Prostate gland (tissue), 2 donors: ENCODE data around the gene CAPN13. TPM values are rescaled to one million over a fixed set of nuclear protein-coding genes. Genes with fewer than 3 reads are reported as not detected.

ENCODE experiments used
- DNase-seq: peaks from one replicate; pipeline ENCODE4 v3.0.0-alpha.2; 2019; ENCODE audit warnings: low spot score
- H3K27ac ChIP-seq, 2 donors: fragments of 200-600 bp; sonication (generic); 2 replicates each; pipeline ENCODE4 v1.5.1; 2017 to 2019
- H3K27me3 ChIP-seq: fragments of 200-600 bp; sonication (generic); replicated peaks from 2 replicates; pipeline ENCODE4 v1.5.1; 2019; ENCODE audit not compliant: insufficient read depth
- H3K36me3 ChIP-seq, 2 donors: fragments of 200-600 bp; sonication (generic); 1 replicate in 1 of 2; 2 replicates in 1 of 2; pipeline versions ENCODE4 v1.5.1 to v1.8.1; 2017 to 2019
- H3K4me1 ChIP-seq: fragments of 200-600 bp; sonication (generic); replicated peaks from 2 replicates; pipeline ENCODE4 v1.5.1; 2019
- H3K4me3 ChIP-seq, 2 donors: fragments of 200-600 bp; sonication (generic); 2 replicates each; pipeline ENCODE4 v1.5.1; 2017 to 2019
- H3K9me3 ChIP-seq: fragments of 200-600 bp; sonication (generic); 2 replicates; pipeline ENCODE4 v1.5.1; 2017
- POLR2A ChIP-seq: fragments of 450-650 bp; IDR thresholded peaks from one replicate; pipeline ENCODE4 v1.6.1; 2016; ENCODE audit warnings: antibody characterized with exemption, mild to moderate bottlenecking
- POLR2AphosphoS5 ChIP-seq: sonication (generic); formaldehyde crosslinking; IDR thresholded peaks from one replicate; pipeline ENCODE4 v1.6.1; 2017; ENCODE audit warnings: antibody characterized with exemption
- WGBS: methylation state at CpG from one replicate; pipeline ENCODE4 v1.1.5; 2018; 5-methylcytosine and 5-hydroxymethylcytosine counted together
- intact Hi-C: fragments of 100-400 bp; cut with DNase I; formaldehyde crosslinking; loops from one replicate; pipeline ENCODE4 v1.14.2; 2022
- total RNA-seq, 2 donors: library from RNA; depleted of rRNA; stranded (reverse); fragments of >200 nt; gene quantifications; one replicate each; pipeline ENCODE4 v1.1.0, GENCODE V29; 2016
- TF ChIP-seq, protein P1 (sequence below), 4 experiments: fragments of 200-600 bp in 2 of 4; fragments of 450-650 bp in 2 of 4; sonication (generic) in 2 of 4; IDR thresholded peaks; 1 replicate in 3 of 4; 2 replicates in 1 of 4; pipeline ENCODE4 v1.5.1; 2016 to 2019; ENCODE audit warnings: antibody characterized with exemption in 4 of 4, mild to moderate bottlenecking in 2 of 4, moderate library complexity in 2 of 4

The CAPN13 gene
- total RNA-seq, 2 donors from 2014 or later: 2.0 to 5.7 TPM

DNA sequence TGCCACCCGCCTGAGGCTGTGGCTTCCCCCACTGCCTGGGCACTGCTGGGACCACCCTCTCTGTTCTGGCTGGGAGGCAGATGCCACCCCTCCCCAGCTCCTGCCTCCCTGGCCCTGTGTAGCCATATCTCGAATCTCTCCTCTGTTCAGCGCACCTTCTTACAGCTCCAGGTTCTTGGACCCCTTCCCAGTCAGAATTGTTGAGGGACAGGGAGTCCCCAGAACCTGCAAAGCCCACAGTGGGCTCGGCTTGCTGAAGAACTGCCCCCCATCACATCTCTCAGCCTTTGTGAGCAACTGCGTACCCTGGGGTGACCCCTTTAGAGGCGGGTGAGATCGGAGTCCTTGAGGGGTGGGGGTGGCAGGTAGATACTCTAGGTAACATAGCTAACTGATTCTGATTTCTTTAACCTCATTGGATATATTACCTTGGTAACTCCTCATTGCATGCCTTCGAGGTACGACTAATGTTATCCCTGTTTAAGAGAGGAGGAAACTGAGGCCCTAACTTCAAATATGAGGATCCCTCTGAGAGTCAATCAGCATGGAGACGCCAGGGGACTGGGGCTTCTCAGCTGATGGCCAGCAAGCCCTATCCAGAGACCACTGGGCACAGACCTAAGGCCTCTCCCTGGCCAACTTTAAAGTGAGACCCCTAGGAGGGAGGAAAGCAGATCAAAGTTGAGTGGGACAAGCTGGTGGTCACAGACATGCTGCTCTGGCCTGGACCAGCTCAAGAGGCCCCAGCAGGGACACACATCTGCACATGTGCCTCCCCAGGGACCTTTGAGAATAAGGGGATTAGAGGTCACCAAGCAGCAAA, 101.3 kb downstream of the CAPN13 start:
- Histone ChIP-seq H3K4me3 (no peak overlapping the region), H3K27ac (no peak overlapping the region), H3K36me3 (no peaks in the 10 kb centered on the region), H3K27me3 (no peaks in the 10 kb centered on the region), H3K9me3 (no peaks in the 10 kb centered on the region), H3K4me1 (no peaks in the 10 kb centered on the region)
- 97% methylated on average over 10 of the region's 10 CpGs for WGBS
- TF ChIP-seq, protein P1, sequence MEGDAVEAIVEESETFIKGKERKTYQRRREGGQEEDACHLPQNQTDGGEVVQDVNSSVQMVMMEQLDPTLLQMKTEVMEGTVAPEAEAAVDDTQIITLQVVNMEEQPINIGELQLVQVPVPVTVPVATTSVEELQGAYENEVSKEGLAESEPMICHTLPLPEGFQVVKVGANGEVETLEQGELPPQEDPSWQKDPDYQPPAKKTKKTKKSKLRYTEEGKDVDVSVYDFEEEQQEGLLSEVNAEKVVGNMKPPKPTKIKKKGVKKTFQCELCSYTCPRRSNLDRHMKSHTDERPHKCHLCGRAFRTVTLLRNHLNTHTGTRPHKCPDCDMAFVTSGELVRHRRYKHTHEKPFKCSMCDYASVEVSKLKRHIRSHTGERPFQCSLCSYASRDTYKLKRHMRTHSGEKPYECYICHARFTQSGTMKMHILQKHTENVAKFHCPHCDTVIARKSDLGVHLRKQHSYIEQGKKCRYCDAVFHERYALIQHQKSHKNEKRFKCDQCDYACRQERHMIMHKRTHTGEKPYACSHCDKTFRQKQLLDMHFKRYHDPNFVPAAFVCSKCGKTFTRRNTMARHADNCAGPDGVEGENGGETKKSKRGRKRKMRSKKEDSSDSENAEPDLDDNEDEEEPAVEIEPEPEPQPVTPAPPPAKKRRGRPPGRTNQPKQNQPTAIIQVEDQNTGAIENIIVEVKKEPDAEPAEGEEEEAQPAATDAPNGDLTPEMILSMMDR (IDR thresholded peaks at IDR 0.05): no peak
- TF ChIP-seq POLR2A: no peak
- no peak for TF ChIP-seq POLR2AphosphoS5
- intact Hi-C loops: loop anchor here (2.0 to 10.0 kb wide), 4 partner anchors 261 to 541 kb away; partner anchors contain the start of gene LCLAT1
- DNase-seq: no peak

DNA sequence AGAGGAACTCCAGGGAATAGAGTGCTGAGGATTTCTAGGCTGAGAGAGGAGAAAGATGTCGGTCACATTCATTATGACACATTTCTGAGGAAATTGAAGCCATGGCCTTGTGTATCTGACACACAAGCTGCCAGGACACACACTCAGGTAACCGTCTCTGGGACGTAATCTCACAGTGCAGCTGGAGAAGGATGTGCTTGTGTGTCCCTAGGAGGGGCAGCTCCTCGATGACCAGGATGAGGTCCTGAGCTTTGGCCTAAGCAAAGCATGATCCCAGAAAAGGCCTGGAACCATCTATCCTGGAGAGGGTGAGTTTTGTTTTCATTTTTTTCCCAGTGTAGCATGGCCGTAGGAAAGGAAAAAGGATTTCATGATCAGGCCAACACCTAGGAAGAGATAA, 102.2 kb downstream of the CAPN13 start:
- no peaks in the 10 kb centered on the region for H3K36me3 ChIP-seq

DNA sequence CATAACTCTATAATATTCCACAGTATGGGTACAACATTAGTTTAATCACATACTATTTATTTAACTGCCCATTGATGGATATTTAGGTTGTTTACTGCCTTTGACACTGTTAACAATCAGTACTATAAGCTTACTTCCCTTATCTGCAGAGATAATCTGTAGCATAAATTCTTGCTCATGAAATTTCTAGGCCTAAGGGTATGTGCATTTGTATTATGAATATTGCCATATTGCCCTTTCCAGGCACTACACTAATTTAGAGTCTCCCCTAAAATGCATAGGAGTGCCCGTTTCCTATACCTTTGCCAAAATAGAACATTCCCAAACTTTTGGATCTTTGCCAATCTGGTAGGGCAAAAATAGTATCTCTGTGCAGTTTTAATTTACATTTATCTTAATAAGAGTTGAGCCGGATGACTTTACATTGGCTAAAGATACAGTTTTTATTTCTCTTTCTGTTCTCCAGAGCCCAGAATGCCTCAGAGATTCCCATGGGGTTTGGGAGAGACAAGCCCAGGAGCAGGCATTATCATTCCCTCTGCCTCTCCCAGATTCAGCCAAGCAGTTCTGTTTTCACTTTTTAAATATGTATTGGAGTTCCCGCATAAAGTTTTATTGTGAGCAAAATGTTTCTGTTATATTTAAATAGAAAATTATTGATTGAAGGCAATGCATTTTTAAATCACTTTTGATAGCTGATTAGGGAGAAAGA, 102.8 kb downstream of the CAPN13 start:
- no peak for DNase-seq
- Histone ChIP-seq H3K9me3 (no peaks in the 10 kb centered on the region), H3K4me1 (no peaks in the 10 kb centered on the region), H3K36me3 (no peaks in the 10 kb centered on the region), H3K27me3 (no peaks in the 10 kb centered on the region), H3K4me3 (no peak overlapping the region), H3K27ac (no peak overlapping the region)
- 78% methylated on average over 3 of the region's 3 CpGs for WGBS
- no peak for TF ChIP-seq POLR2A
- no peak for TF ChIP-seq POLR2AphosphoS5
- TF ChIP-seq, protein P1 (IDR thresholded peaks at IDR 0.05): no peak
- intact Hi-C loops: loop anchor here (10.0 kb wide), 2 partner anchors 260 to 290 kb away; partner anchors contain the start of gene LCLAT1

More for the DNA sequence above, 102.2 kb downstream of the CAPN13 start:
- Histone ChIP-seq H3K9me3 (no peaks in the 10 kb centered on the region), H3K4me1 (no peaks in the 10 kb centered on the region), H3K4me3 (no peak overlapping the region), H3K27me3 (no peaks in the 10 kb centered on the region), H3K27ac (no peak overlapping the region)
- no peak for DNase-seq
- TF ChIP-seq POLR2A (no peak), POLR2AphosphoS5 (no peak)
- TF ChIP-seq, protein P1 (IDR thresholded peaks at IDR 0.05): no peak
- intact Hi-C loops: loop anchor here (10.0 kb wide), 2 partner anchors 260 to 290 kb away; partner anchors contain the start of gene LCLAT1
- WGBS: 89% methylated on average over 5 of the region's 5 CpGs

DNA sequence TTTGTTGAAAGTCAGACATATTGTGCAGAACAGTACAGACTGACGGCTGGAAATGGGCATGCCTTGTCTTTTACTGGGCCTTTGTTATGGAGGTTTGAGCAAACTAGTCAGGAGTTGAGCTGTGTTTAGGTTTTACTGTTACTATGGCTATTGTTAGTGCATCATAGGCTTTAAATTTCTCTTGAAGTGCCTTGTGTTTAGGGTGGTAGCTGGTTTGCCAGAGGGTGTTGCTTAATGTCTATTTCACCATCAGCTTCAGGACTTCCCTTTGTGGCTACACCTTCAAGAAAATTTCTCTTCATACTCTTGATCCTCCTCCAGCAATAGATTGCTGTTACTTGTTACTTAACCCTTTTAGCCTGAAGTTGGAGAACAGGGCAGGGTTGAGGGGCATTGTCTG, 104.6 kb downstream of the CAPN13 start:
- H3K36me3 ChIP-seq: no peaks in the 10 kb centered on the region
- H3K27me3 ChIP-seq: no peaks in the 10 kb centered on the region
- H3K9me3 ChIP-seq: no peaks in the 10 kb centered on the region
- DNase-seq: no peak
- no peak overlapping the region for H3K4me3 ChIP-seq
- intact Hi-C loops: loop anchor here (10.0 kb wide), 2 partner anchors 258 to 288 kb away; partner anchors contain the start of gene LCLAT1
- WGBS: 94% methylated on average over 1 of the region's 1 CpG
- no peaks in the 10 kb centered on the region for H3K4me1 ChIP-seq
- no peak overlapping the region for H3K27ac ChIP-seq
- TF ChIP-seq POLR2AphosphoS5: no peak
- no peak for TF ChIP-seq POLR2A
- TF ChIP-seq, protein P1 (IDR thresholded peaks at IDR 0.05): no peak
